Measurements from ENCODE around the gene PTX3. TPM values are rescaled to one million over a fixed set of nuclear protein-coding genes. Genes with fewer than 3 reads are reported as not detected.

Gene PTX3
- total RNA-seq, 8 experiments from 2014 or later, result 0.36 to 28.9 (median 5.4) TPM

DNA sequence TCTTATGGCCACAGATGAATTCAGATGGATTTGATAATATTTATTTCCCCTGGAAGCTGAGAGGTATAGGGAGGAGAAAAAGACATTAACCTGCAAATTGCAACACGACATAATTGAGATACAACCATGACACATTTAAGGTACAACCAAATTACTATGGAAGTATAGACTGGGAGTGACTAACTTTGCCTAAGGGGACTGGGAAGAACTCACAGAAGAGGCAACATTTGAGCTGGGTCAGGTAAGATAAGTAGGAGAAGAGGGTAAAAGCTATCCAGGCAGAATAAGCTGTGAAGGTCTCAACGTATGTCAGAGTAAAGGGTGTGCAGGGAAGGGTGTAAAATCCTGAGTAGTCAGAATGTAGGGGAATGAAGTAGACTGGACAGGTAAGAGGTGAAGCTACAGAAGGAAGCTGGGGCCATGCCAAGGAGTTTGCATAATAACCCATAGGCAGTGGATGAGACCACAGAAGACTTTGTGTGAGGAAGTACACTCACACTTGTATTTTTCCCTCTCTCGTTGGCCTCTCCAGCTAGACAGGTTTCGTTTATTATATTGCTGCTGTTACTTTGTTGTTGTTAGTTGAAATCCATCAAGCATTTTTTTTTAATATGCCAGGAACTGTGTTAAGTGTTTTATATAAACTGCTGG, 28.0 kb upstream of the PTX3 start:
- 50 to 100% (median 88%) methylated on average over 1 to 4 of the region's 4 CpGs; no CpG with 5 or more reads in 1 of the 10 experiments for WGBS, 10 experiments

GRCh38 chr3:157409516-157409915, 27.1 kb upstream of the PTX3 start:
- no peak overlapping the region for H3K27ac ChIP-seq
- H3K4me3 ChIP-seq, result no peak overlapping the region
- no peaks in the 10 kb centered on the region for H3K4me1 ChIP-seq (replicated peaks in 1 of 2)
- 57 to 100% (median 89%) methylated on average over 1 to 2 of the region's 2 CpGs; no CpG with 5 or more reads in 2 of the 10 experiments for WGBS, 10 experiments
- in situ Hi-C loops (cut with MboI; ENCODE audit: low pct_unique_long_range_greater_than_20kb in 2 of 9, low sequenced_read_pairs in 9 of 9, unreplicated experiment in 9 of 9), result no loop called here
- no peak for ATAC-seq (replicated peaks in 6 of 8)

More for the DNA sequence above, 28.0 kb upstream of the PTX3 start:
- no peak overlapping the region for H3K4me3 ChIP-seq
- in situ Hi-C loops (cut with MboI; ENCODE audit: low pct_unique_long_range_greater_than_20kb in 2 of 9, low sequenced_read_pairs in 9 of 9, unreplicated experiment in 9 of 9), result no loop called here
- no peak for ATAC-seq (replicated peaks in 6 of 8)
- no peak overlapping the region for H3K27ac ChIP-seq
- H3K4me1 ChIP-seq (replicated peaks in 1 of 2), result no peaks in the 10 kb centered on the region

GRCh38 chr3:157410945-157411344, 25.7 kb upstream of the PTX3 start:
- no peak overlapping the region for H3K27ac ChIP-seq
- ATAC-seq (replicated peaks in 6 of 8), result no peak
- H3K4me3 ChIP-seq, result no peak overlapping the region
- 67 to 80% (median 80%) methylated on average over 1 of the region's 2 CpGs; no CpG with 5 or more reads in 5 of the 10 experiments for WGBS, 10 experiments
- no peaks in the 10 kb centered on the region for H3K4me1 ChIP-seq (replicated peaks in 1 of 2)
- in situ Hi-C loops (cut with MboI; ENCODE audit: low pct_unique_long_range_greater_than_20kb in 2 of 9, low sequenced_read_pairs in 9 of 9, unreplicated experiment in 9 of 9), result no loop called here

- WGBS, 10 experiments, result 40 to 100% (median 100%) methylated on average over 1 of the region's 1 CpG; no CpG with 5 or more reads in 4 of the 10 experiments
- no peak overlapping the region for H3K27ac ChIP-seq
- in situ Hi-C loops (cut with MboI; ENCODE audit: low pct_unique_long_range_greater_than_20kb in 2 of 9, low sequenced_read_pairs in 9 of 9, unreplicated experiment in 9 of 9), result no loop called here
- no peaks in the 10 kb centered on the region for H3K4me1 ChIP-seq (replicated peaks in 1 of 2)
- no peak overlapping the region for H3K4me3 ChIP-seq
- no peak for ATAC-seq (replicated peaks in 6 of 8)
These were observed 24.3 kb upstream of the PTX3 start for GRCh38 chr3:157412323-157412855.

DNA sequence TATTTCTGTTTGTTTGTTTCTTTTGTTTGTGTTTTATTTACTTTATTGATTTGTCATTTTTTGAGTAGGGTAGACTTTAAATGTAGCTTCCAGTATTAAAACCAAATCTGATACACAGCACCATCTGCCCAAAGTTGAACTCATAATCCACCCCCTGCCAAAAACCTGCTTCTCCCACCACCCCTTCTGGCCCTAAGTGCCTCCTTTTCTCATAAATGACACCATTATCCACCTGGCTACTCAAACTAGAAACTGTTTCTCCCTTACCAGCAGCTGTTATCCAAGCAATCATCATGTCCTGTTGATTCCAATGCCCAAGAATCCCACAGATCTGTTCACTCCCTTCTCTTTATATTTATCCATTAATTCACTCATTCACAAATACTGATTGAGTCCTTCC, 21.8 kb upstream of the PTX3 start:
- Histone ChIP-seq H3K27ac (no peak overlapping the region), H3K4me3 (no peak overlapping the region), H3K4me1 (replicated peaks in 1 of 2) (no peaks in the 10 kb centered on the region)
- ATAC-seq (replicated peaks in 6 of 8), result no peak
- in situ Hi-C loops (cut with MboI; ENCODE audit: low pct_unique_long_range_greater_than_20kb in 2 of 9, low sequenced_read_pairs in 9 of 9, unreplicated experiment in 9 of 9), result no loop called here

DNA sequence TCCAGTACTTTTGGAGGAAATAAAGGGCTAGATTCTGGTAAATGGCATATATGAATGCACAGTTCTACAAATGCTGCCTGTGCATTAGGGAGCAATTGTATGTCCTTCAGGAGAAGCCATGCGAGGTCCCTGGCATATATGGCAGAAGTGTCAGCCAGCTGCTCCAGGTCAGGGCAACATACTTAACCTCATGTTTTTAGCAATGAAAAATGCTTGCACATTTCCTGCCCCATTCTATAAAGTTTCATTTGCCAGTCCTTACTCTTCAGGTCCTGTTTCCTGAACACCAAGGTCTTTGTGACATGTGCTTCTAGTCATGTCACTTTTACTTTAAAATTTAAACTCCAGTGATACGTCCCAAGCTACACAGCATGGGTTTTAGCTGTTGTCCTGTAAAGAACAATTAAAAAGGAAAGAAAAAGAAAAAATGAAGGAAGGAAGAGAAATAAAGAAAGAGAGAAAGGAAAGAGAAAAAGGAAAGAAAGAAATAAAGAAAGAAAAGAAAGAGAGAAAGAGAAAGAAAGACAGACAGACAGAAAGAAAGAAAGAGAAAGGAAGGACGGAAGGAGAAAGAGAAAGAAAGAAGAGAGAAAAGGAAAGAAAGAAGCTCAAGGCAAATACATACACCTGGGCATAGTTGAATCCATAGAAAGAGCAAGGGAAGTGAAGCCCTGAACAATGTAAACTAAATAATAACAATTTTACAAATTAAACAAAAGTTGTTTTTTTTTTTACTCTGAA, 20.1 kb upstream of the PTX3 start:
- in situ Hi-C loops (cut with MboI; ENCODE audit: low pct_unique_long_range_greater_than_20kb in 2 of 9, low sequenced_read_pairs in 9 of 9, unreplicated experiment in 9 of 9), result no loop called here
- ATAC-seq (replicated peaks in 6 of 8), result no peak
- WGBS, 10 experiments, result 78 to 100% (median 94%) methylated on average over 1 to 3 of the region's 3 CpGs
- no peaks in the 10 kb centered on the region for H3K4me1 ChIP-seq (replicated peaks in 1 of 2)
- no peak overlapping the region for H3K4me3 ChIP-seq
- no peak overlapping the region for H3K27ac ChIP-seq

- H3K4me1 ChIP-seq (replicated peaks in 1 of 2), result no peaks in the 10 kb centered on the region
- in situ Hi-C loops (cut with MboI; ENCODE audit: low pct_unique_long_range_greater_than_20kb in 2 of 9, low sequenced_read_pairs in 9 of 9, unreplicated experiment in 9 of 9), result no loop called here
- H3K27ac ChIP-seq, result no peak overlapping the region
- no peak for ATAC-seq (replicated peaks in 6 of 8)
- H3K4me3 ChIP-seq, result no peak overlapping the region
- WGBS, 10 experiments, result 78 to 100% (median 93%) methylated on average over 1 to 2 of the region's 2 CpGs
These were observed 19.4 kb upstream of the PTX3 start for GRCh38 chr3:157417247-157417646.

- no peak overlapping the region for H3K4me3 ChIP-seq
- H3K27ac ChIP-seq, result no peak overlapping the region
- ATAC-seq (replicated peaks in 6 of 8), result no peak
- no peaks in the 10 kb centered on the region for H3K4me1 ChIP-seq (replicated peaks in 1 of 2)
- in situ Hi-C loops (cut with MboI; ENCODE audit: low pct_unique_long_range_greater_than_20kb in 2 of 9, low sequenced_read_pairs in 9 of 9, unreplicated experiment in 9 of 9), result no loop called here
- WGBS, 10 experiments, result 20 to 100% (median 67%) methylated on average over 1 to 2 of the region's 2 CpGs; no CpG with 5 or more reads in 1 of the 10 experiments
These were observed 18.5 kb upstream of the PTX3 start for GRCh38 chr3:157418104-157418503.

GRCh38 chr3:157420606-157421130, 16.0 kb upstream of the PTX3 start:
- Histone ChIP-seq H3K27ac (no peak overlapping the region), H3K4me3 (no peak overlapping the region), H3K4me1 (replicated peaks in 1 of 2) (no peaks in the 10 kb centered on the region)
- no peak for ATAC-seq (replicated peaks in 6 of 8)
- 62 to 93% (median 80%) methylated on average over 1 to 3 of the region's 3 CpGs; no CpG with 5 or more reads in 2 of the 10 experiments for WGBS, 10 experiments
- in situ Hi-C loops (cut with MboI; ENCODE audit: low pct_unique_long_range_greater_than_20kb in 2 of 9, low sequenced_read_pairs in 9 of 9, unreplicated experiment in 9 of 9), result no loop called here

- Histone ChIP-seq H3K27ac (no peak overlapping the region), H3K4me1 (replicated peaks in 1 of 2) (no peaks in the 10 kb centered on the region), H3K4me3 (no peak overlapping the region)
- ATAC-seq (replicated peaks in 6 of 8), result peak in 3 of 8 experiments; percentile 78 to 99 (median 96)
- in situ Hi-C loops (cut with MboI; ENCODE audit: low pct_unique_long_range_greater_than_20kb in 2 of 9, low sequenced_read_pairs in 9 of 9, unreplicated experiment in 9 of 9), result no loop called here
These were observed 13.3 kb upstream of the PTX3 start for GRCh38 chr3:157423337-157423736.

- no peak overlapping the region for H3K4me3 ChIP-seq
- ATAC-seq (replicated peaks in 6 of 8), result no peak
- H3K27ac ChIP-seq, result no peak overlapping the region
- H3K4me1 ChIP-seq (replicated peaks in 1 of 2), result no peaks in the 10 kb centered on the region
- in situ Hi-C loops (cut with MboI; ENCODE audit: low pct_unique_long_range_greater_than_20kb in 2 of 9, low sequenced_read_pairs in 9 of 9, unreplicated experiment in 9 of 9), result no loop called here
- 19 to 100% (median 67%) methylated on average over 1 to 4 of the region's 4 CpGs; no CpG with 5 or more reads in 2 of the 10 experiments for WGBS, 10 experiments
These were observed 8.7 kb upstream of the PTX3 start for GRCh38 chr3:157427901-157428300.

DNA sequence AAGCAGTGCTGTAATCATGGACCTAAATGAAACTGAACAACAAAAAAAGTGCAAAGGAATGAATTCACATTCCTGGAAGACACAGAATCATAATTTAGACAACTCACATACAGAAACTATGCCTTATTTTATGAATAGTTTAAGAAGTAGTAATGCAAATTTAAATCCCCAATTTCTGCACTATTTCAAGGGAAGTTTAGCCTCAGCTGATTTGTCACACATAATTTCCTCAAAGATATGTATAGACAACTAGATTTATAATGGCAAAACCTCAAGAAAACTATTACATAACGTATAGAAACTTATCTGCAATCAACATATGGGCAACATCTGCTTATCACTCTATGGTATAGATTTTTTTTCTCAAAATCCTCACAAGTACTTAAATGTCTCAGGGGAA, 7.8 kb upstream of the PTX3 start:
- ATAC-seq (replicated peaks in 6 of 8), result no peak
- Histone ChIP-seq H3K27ac (no peak overlapping the region), H3K4me3 (no peak overlapping the region), H3K4me1 (replicated peaks in 1 of 2) (no peaks in the 10 kb centered on the region)
- in situ Hi-C loops (cut with MboI; ENCODE audit: low pct_unique_long_range_greater_than_20kb in 2 of 9, low sequenced_read_pairs in 9 of 9, unreplicated experiment in 9 of 9), result no loop called here
- WGBS, 10 experiments, result 20 to 100% (median 80%) methylated on average over 1 of the region's 1 CpG; no CpG with 5 or more reads in 1 of the 10 experiments

GRCh38 chr3:157429708-157430107, 6.9 kb upstream of the PTX3 start:
- peak in 2 of 8 experiments; percentile 23 to 34 for ATAC-seq (replicated peaks in 6 of 8)
- in situ Hi-C loops (cut with MboI; ENCODE audit: low pct_unique_long_range_greater_than_20kb in 2 of 9, low sequenced_read_pairs in 9 of 9, unreplicated experiment in 9 of 9), result no loop called here
- 42 to 100% (median 95%) methylated on average over 1 to 2 of the region's 2 CpGs for WGBS, 10 experiments

More at GRCh38 chr3:157429708-157430107, 6.9 kb upstream of the PTX3 start:
- Histone ChIP-seq H3K4me3 (no peak overlapping the region), H3K4me1 (replicated peaks in 1 of 2) (no peaks in the 10 kb centered on the region), H3K27ac (no peak overlapping the region)

All from motor neuron (in vitro differentiated cells).